CD4-positive, alpha-beta T cell (primary cell): Measurements from ENCODE around the gene LRRC3C. TPM values are rescaled to one million over a fixed set of nuclear protein-coding genes. Genes with fewer than 3 reads are reported as not detected.
"Not testable (repeated sequence)": the region's sequence is repeated elsewhere in the genome, so short reads cannot be mapped to it uniquely, and the experiment has no call there.

Source experiments
- ATAC-seq: fragments of 200-7000 bp; cut with Tn5 transposase; one replicate; pipeline ENCODE4 v1.10.0; 2022; ENCODE audit warnings: mild to moderate bottlenecking; ENCODE audit not compliant: poor library complexity
- CTCF ChIA-PET: fragments of 350-600 bp; sonication (Branson Sonifier 250); formaldehyde crosslinking; loops from one replicate; lab custom pipeline; 2021; ENCODE audit warnings: antibody characterized with exemption, inconsistent platforms; lab: Charles Lee
- POLR2A ChIA-PET: fragments of 350-600 bp; sonication (Branson Sonifier 250); formaldehyde crosslinking; loops from one replicate; lab custom pipeline; 2021; ENCODE audit warnings: antibody characterized with exemption, inconsistent platforms; lab: Charles Lee
- DNase-seq, 14 experiments: peaks; one replicate each; pipeline ENCODE4 v3.0.0-alpha.2; 2013 to 2020; ENCODE audit warnings: mixed read lengths in 2 of 14
- H3K27ac ChIP-seq, 2 donors: one replicate each; pipeline versions ENCODE4 v1.5.1 to v1.7.0; 2013; ENCODE audit warnings: low read length in 2 of 2, low read depth in 1 of 2, mild to moderate bottlenecking in 1 of 2
- H3K27me3 ChIP-seq, 2 experiments: 1 replicate in 1 of 2; 2 replicates in 1 of 2; pipeline versions ENCODE4 v1.6.1 to v1.7.0; 2013; ENCODE audit warnings: low read length in 2 of 2, control low read depth in 1 of 2, mild to moderate bottlenecking in 1 of 2, moderate library complexity in 1 of 2; ENCODE audit not compliant: insufficient read depth in 2 of 2, control insufficient read depth in 1 of 2
- H3K36me3 ChIP-seq: one replicate; pipeline ENCODE4 v1.6.1; 2013; ENCODE audit warnings: low read length, control low read depth; ENCODE audit not compliant: insufficient read depth
- H3K4me1 ChIP-seq: one replicate; pipeline ENCODE4 v1.6.1; 2013; ENCODE audit warnings: low read length, control low read depth; ENCODE audit not compliant: insufficient read depth
- H3K4me3 ChIP-seq: one replicate; pipeline ENCODE4 v1.5.1; 2013; ENCODE audit warnings: mild to moderate bottlenecking, low read length, moderate library complexity
- H3K9me3 ChIP-seq, 2 experiments: 1 replicate in 1 of 2; 2 replicates in 1 of 2; pipeline versions ENCODE4 v1.6.1 to v1.7.0; 2013; ENCODE audit warnings: low read length in 2 of 2, mild to moderate bottlenecking in 2 of 2, control low read depth in 1 of 2, moderate library complexity in 1 of 2; ENCODE audit not compliant: control insufficient read depth in 1 of 2, insufficient read depth in 1 of 2
- H3K27ac Mint-ChIP-seq: one replicate; pipeline ENCODE4 v1.8.0; 2020; ENCODE audit warnings: mixed read lengths
- H3K27me3 Mint-ChIP-seq: one replicate; pipeline ENCODE4 v1.8.0; 2021; ENCODE audit warnings: mixed read lengths
- H3K36me3 Mint-ChIP-seq: one replicate; pipeline ENCODE4 v1.8.0; 2021; ENCODE audit warnings: low read depth, mixed read lengths
- H3K4me1 Mint-ChIP-seq: one replicate; pipeline ENCODE4 v1.8.0; 2021; ENCODE audit warnings: low read depth, mixed read lengths
- H3K4me3 Mint-ChIP-seq: one replicate; pipeline ENCODE4 v1.8.0; 2020; ENCODE audit warnings: mild to moderate bottlenecking, mixed read lengths
- H3K9me3 Mint-ChIP-seq: one replicate; pipeline ENCODE4 v1.8.0; 2020; ENCODE audit warnings: mixed read lengths
- intact Hi-C, 2 experiments: fragments of 100-400 bp; cut with DNase I in 1 of 2; cut with micrococcal nuclease in 1 of 2; formaldehyde crosslinking; loops; one replicate each; pipeline versions ENCODE4 v1.15.1 to v1.9.0; 2023 to 2025; cut with DNase I, micrococcal nuclease
- total RNA-seq, 174 experiments: library from RNA in 2 of 174; stranded (reverse) in 2 of 174; gene quantifications; one replicate each; pipeline ENCODE4 v1.2.3 and lab custom pipeline; 2021 to 2026
- TF ChIP-seq, protein P1 (sequence below): fragments of 200-600 bp; IDR thresholded peaks from one replicate; pipeline ENCODE4 v1.8.0; 2022; ENCODE audit warnings: antibody characterized with exemption, mild to moderate bottlenecking

The LRRC3C gene
- total RNA-seq, 2 experiments from 2014 or later, result not detected

DNA sequence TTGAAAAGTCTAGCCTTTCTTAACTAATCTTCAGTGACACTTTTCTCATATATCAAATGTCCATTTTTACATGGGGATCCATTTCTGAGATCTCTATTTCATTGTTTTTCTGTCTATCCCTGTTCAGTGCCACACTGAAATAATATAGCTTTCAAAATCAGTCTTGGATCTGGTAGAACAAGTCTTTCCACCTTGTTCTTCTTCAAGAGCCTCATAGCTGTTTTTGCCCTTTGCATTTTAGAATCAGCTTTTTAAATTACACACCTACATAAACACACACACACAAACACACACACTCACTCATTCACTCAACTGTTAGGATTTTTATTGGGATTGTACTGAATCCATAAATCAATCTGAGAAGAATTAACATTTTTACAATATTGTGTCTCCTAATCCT lies 28.3 kb upstream of the LRRC3C start:
- Histone ChIP-seq H3K27ac (no peak overlapping the region), H3K4me1 (peaks cover 15% of the 10 kb centered on the region), H3K36me3 (no peaks in the 10 kb centered on the region), H3K27me3 (no peaks in the 10 kb centered on the region), H3K4me3 (no peak overlapping the region), H3K9me3 (no peaks in the 10 kb centered on the region)
- intact Hi-C loops, result no loop called here
- no peak overlapping the region for H3K27ac Mint-ChIP-seq
- H3K36me3 Mint-ChIP-seq, result peaks cover 14% of the 10 kb centered on the region
- H3K27me3 Mint-ChIP-seq, result no peaks in the 10 kb centered on the region
- TF ChIP-seq, protein P1, sequence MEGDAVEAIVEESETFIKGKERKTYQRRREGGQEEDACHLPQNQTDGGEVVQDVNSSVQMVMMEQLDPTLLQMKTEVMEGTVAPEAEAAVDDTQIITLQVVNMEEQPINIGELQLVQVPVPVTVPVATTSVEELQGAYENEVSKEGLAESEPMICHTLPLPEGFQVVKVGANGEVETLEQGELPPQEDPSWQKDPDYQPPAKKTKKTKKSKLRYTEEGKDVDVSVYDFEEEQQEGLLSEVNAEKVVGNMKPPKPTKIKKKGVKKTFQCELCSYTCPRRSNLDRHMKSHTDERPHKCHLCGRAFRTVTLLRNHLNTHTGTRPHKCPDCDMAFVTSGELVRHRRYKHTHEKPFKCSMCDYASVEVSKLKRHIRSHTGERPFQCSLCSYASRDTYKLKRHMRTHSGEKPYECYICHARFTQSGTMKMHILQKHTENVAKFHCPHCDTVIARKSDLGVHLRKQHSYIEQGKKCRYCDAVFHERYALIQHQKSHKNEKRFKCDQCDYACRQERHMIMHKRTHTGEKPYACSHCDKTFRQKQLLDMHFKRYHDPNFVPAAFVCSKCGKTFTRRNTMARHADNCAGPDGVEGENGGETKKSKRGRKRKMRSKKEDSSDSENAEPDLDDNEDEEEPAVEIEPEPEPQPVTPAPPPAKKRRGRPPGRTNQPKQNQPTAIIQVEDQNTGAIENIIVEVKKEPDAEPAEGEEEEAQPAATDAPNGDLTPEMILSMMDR, result no peak
- no peak for ATAC-seq
- H3K4me1 Mint-ChIP-seq, result peaks cover 13% of the 10 kb centered on the region
- H3K4me3 Mint-ChIP-seq, result no peak overlapping the region
- ChIA-PET CTCF (interaction anchor here (0.8 kb wide), 1 partner anchor 245 kb away, joined by 3 read pairs; no protein-coding TSS in a partner anchor), POLR2A (interaction anchor here (0.7 kb wide), 1 partner anchor 80 kb away, joined by 3 read pairs; no protein-coding TSS in a partner anchor)
- DNase-seq, result no peak
- H3K9me3 Mint-ChIP-seq, result no peaks in the 10 kb centered on the region

DNA sequence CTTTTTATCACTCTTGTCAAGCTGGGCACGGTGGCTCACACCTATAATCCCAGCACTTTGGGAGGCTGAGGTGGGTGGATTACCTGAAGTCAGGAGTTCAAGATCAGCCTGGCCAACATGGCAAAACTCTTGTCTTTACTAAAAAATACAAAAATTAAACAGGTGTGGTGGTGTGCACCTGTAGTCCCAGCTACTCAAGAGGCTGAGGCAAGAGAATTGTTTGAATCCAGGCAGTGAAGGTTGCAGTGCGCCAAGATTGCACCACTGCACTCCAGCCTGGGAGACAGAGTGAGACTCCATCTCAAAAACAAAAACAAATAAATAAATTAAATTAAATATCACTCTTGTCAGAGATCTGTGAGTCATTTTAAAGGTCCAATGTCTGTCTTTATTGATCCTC lies 25.5 kb upstream of the LRRC3C start:
- POLR2A ChIA-PET, result not testable (repeated sequence)

DNA sequence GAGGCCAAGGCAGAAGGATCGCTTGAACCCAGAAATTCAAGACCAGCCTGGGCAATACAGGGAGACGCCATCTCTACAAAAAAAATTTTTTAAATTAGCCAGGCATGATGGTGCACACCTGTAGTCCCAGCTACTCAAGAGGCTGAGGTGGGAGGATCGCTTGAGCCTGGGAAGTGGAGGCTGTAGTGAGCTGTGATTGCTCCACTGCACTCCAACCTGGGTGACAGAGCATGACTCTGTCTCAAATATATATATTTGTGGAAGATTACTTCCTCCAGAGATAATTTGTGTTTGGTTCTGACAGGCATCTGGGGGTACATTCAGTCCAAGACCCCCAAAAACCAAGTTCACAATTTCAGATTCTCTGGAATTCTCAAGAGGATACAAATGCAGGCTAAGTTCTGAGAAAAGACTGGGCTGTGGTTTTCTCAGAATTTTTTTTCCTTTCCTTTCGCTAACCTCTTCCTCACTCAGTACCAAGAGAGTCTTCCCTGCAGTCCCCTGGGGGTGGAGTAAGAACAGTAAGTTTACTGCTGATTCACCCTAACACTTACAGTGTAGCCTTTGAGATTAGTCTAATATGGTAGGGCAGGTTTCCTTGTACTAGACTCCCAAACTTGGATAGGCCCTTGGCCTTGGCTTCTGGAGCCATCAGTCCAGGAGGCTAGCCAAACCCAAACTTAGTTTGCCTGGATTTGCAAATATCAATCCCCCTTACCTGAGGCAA lies 24.2 kb upstream of the LRRC3C start:
- H3K27me3 Mint-ChIP-seq, result no peaks in the 10 kb centered on the region
- Histone ChIP-seq H3K4me1 (peaks cover 15% of the 10 kb centered on the region), H3K27me3 (no peaks in the 10 kb centered on the region), H3K27ac (no peak overlapping the region), H3K9me3 (no peaks in the 10 kb centered on the region), H3K4me3 (no peak overlapping the region), H3K36me3 (peaks cover 13% of the 10 kb centered on the region)
- no peaks in the 10 kb centered on the region for H3K9me3 Mint-ChIP-seq
- peaks cover 47% of the 10 kb centered on the region for H3K36me3 Mint-ChIP-seq
- peak; percentile 43 for ATAC-seq
- H3K27ac Mint-ChIP-seq, result peak overlapping the region; percentile 47
- intact Hi-C loops, result no loop called here
- ChIA-PET POLR2A (no interaction called here), CTCF (no interaction called here)
- TF ChIP-seq, protein P1, result no peak
- DNase-seq, result peak in 1 of 14 experiments; percentile 50
- peaks cover 13% of the 10 kb centered on the region for H3K4me1 Mint-ChIP-seq
- no peak overlapping the region for H3K4me3 Mint-ChIP-seq

More for the DNA sequence above, 25.5 kb upstream of the LRRC3C start:
- H3K36me3 Mint-ChIP-seq, result peaks cover 39% of the 10 kb centered on the region
- H3K4me1 Mint-ChIP-seq, result peaks cover 13% of the 10 kb centered on the region
- H3K4me3 ChIP-seq, H3K4me3 Mint-ChIP-seq, intact Hi-C loops, ATAC-seq, CTCF ChIA-PET, H3K9me3 ChIP-seq, H3K27ac ChIP-seq, H3K27ac Mint-ChIP-seq, H3K9me3 Mint-ChIP-seq, DNase-seq, H3K27me3 Mint-ChIP-seq, H3K27me3 ChIP-seq, H3K36me3 ChIP-seq: not testable (repeated sequence)
- H3K4me1 ChIP-seq, result peaks cover 15% of the 10 kb centered on the region
